GM21515 (cell line): ENCODE measurements around the gene ITGAX.
"Not testable (repeated sequence)": the region's sequence is repeated elsewhere in the genome, so short reads cannot be mapped to it uniquely, and the experiment has no call there.

ENCODE experiments used
- ATAC-seq: cut with Tn5 transposase; IDR thresholded peaks from one replicate; pipeline ENCODE4 v1.9.1; 2021; ENCODE audit not compliant: unreplicated experiment

The ITGAX gene

DNA sequence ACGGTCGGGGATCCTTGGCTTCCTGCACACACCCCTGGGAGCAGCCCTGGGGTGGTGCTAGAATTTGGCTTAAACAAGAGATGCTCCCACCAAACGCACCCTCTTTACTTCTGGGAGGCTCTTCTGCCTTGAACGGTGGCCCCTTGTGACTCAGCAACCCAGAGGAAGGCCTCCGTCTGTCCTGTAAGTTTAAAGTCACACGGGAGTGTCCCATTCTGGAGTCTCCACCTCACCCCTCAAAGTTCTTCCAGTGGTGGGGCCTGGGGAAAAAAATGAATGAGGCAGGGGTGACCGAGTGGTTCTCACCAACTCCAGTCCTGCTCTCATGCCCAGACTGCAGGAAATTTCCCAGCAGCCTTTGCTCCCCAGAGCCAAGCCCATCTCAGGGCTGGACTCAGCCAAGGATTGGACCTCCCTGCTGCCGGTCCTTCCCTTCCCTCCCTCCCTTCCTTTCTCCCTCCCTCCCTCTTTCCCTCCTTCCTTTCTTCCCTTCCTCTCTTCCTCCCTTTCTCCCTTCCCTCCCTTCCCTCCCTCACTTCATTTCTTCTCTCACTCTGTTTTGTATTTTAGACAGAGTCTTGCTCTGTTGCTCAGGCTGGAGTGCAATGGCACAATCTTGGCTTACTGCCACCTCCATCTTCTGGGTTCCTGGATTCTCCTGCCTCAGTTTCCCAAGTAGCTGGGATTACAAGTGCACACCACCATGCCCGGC is 49.5 kb downstream of the ITGAX start:
- ATAC-seq = no peak

DNA sequence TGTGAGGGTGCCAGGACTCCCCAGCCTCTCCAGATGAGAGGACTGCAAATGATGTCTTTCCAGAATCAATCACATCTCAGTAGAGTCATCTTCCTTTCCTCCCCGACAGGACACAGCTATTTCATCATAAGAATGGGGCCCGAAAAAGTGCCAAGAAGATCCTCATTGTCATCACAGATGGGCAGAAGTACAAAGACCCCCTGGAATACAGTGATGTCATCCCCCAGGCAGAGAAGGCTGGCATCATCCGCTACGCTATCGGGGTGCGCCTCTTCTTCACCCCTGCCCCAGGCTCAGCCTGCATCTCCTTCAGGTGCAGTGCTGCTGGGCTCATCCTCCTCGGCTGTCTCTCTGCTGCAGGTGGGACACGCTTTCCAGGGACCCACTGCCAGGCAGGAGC is 52.4 kb downstream of the ITGAX start:
- no peak for ATAC-seq

DNA sequence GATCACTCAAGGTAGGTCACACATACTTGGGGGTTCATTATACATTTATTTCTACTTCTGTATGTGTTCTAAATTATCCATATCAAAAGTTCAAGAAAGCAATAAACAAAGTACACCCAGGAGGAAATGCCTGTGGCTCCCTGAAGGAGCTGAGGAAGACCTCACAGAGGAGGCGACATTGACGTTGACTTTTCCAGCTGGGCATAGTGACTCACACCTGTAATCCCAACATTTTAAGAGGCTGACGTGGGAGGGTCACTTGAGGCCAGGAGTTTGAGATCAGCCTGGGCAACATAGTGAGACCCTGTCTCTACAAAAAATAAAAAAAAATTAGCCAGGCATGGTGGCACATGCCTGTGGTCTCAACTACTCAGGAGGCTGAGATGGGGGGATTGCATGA is 54.5 kb downstream of the ITGAX start:
- no peak for ATAC-seq

DNA sequence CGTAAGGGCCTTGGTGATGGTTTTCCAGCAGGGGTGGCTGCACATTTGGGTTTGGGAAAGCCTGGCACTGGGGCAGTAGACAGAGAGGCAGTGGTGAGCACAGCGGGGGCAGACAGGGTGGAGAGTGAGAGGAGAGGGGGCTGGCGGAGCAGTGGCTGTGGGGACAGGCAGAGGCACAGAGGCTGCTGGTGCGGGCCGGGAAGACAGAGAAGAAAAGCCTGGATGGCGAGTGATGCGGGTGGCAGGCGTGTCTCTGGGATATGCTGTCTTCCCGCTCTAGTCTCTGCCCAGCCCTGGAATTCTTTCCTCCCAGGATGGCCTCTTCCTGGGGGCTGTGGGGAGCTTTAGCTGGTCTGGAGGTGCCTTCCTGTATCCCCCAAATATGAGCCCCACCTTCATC is 55.1 kb downstream of the ITGAX start:
- ATAC-seq = no peak

DNA sequence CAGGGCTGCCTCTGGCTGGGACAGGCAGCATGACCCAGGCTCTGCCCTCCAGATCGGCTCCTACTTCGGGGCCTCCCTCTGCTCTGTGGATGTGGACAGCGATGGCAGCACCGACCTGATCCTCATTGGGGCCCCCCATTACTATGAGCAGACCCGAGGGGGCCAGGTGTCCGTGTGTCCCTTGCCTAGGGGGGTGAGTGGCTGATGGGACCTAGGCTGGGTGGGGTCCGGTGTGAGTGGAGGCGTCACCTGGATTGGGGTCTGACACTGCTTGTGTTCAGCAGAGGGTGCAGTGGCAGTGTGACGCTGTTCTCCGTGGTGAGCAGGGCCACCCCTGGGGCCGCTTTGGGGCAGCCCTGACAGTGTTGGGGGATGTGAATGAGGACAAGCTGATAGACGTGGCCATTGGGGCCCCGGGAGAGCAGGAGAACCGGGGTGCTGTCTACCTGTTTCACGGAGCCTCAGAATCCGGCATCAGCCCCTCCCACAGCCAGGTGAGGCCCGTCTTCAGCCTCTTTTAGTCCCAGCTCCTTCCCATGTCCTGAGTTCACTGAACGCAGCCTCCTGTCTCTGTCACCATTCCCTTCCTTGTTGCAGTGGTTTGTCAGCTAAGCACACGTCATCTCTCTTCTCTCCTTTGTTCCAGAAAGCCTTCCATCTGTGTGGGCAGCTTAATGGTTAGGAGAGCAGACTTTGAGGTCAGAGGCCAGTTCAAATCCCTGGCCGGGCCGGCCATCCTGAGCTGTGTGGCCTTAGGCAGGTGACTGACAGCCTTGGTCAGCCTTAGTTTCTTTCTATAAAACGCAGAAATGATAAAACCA is 56.3 kb downstream of the ITGAX start:
- no peak for ATAC-seq

DNA sequence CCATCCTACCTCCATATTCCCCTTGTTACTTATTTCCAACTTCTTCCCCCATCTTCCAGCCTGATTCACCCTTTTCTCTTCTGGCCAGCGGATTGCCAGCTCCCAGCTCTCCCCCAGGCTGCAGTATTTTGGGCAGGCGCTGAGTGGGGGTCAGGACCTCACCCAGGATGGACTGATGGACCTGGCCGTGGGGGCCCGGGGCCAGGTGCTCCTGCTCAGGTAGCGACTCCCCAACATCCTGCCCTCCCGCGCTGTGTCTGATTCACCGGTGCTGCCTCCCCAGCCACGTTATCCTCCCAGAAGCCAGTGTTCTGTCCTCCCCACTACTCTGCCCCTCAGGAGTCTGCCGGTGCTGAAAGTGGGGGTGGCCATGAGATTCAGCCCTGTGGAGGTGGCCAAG is 57.8 kb downstream of the ITGAX start:
- ATAC-seq = no peak

DNA sequence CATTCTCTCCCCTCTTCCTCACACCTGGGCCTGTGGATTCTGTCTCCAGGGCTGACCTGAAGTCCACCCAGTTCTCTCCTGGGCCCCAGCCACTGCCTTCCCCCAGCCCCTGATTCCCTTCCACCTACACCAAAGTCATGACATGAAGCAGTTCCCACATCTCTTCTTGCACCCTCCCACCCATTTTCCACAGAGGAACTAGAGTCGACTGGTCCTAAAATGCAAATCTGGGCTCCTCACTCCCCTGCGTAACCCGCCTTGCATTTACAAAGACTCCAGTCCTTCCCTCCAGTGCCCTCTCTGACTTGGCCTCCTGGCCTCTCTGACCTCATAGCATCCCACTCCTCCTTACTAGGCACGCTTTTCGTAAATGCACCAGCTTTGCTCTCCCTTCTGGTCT is 58.4 kb downstream of the ITGAX start:
- ATAC-seq = no peak

DNA sequence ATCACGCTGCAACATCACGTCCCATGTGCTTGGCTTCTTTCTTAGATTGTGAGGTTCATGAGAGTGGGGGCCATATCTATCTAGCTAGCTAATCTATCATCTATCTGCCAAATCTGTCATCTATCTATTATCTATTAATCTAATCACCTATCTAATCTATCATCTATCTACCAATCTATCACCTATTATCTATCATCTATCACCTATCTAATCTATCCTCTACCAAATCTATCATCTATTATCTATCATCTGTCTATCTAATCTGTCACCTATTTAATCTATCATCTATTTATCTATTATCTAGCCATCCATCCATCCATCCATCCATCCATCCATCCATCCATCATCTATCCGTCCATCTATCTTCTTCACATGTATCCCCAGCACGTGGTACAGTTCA is 59.0 kb downstream of the ITGAX start:
- ATAC-seq = no peak

DNA sequence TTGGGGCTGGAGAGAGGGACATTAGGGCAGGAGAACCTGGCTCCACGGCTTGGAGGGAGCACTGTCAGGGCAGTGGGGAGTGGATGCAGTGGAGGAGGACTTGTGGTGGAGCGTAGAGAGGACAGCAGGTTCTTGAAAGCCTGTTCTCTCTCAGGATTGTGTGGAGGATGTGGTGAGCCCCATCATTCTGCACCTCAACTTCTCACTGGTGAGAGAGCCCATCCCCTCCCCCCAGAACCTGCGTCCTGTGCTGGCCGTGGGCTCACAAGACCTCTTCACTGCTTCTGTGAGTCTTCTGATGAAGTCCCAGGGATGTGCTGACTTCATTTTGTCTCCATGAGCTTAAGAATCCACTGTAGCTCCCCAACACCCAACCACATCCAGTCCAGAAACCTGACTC is 59.7 kb downstream of the ITGAX start:
- no peak for ATAC-seq

DNA sequence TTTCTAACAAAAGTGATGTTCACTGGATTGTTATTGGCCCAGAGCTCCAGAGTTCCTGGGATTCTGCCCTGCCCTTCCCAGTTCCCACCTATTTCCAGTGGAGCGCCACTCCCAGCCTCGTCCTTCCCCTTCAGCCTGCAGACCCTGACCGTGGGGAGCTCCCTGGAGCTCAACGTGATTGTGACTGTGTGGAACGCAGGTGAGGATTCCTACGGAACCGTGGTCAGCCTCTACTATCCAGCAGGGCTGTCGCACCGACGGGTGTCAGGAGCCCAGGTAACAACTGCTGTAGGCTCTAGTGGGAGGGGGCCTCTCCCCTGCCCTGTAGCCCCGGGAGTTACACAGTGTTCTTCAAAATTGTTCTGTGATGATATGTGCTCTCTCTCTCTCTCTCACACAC is 61.4 kb downstream of the ITGAX start:
- no peak for ATAC-seq

DNA sequence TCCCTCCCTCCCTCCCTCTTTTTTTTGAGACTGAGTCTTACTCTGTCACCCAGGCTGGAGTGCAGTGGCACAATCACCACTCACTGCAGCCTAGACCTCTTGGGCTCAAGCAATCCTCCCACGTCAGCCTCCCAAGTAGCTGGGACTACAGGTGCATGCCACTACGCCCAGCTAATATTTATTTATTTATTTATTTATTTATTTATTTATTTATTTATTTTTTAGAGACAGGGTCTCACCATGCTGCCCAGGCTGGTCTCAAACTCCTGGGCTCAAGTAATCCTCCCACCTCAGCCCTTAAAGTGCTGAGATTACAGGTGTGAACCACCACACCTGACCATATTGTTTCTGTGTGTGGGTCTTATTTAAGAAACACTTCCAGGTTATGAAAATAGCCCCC is 62.1 kb downstream of the ITGAX start:
- not testable (repeated sequence) for ATAC-seq

DNA sequence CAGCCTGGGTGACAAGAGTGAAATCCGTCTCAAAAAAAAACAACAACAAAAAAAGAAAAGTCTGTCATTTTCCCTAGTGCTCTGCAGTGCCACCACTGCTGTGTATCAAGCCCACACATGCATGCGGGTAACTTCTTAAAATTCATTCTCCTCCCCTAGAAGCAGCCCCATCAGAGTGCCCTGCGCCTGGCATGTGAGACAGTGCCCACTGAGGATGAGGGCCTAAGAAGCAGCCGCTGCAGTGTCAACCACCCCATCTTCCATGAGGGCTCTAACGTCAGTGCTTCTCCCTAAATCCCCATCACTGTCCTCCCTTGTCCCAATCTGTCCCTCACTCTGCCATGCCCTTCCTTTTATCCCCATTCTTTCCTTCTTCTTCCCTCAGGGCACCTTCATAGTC is 62.9 kb downstream of the ITGAX start:
- ATAC-seq = no peak

DNA sequence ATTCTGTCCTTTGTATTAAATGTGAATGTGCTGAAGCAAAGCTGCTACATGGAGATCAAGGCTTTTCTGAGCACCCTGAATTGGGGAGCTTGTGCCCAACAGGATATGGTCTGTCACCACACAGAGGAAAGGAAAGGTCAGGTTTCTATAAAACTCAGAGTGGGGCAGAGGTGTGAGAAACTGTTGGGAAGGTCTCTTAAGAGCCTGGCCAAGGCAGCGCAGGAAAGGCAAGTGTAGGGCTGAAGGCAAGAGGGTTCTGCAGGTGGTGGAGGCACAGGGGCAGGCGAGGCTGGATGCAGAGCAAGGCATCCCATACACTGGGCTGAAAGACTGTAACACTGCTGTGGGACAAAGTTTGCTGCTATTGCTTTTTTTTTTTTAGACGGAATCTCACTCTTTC is 65.1 kb downstream of the ITGAX start:
- no peak for ATAC-seq

DNA sequence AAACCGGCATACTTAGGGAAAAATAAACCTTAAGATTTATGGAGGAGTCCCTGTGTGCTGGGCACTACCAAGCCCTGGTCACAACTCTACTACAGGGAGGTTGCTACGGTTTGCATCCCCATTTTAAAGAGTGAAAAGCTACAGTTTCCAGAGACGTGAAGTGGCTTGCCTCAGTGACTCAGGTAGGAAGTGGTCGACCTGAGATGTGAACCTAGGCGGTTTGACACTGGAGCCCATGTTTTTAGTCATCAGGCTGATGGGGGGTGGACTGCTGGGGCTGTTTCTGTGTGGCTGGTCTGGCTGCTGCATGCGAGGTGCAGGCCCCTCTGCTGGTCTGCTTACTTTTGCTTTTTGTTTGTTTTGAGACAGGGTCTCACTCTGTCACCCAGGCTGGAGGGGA is 66.6 kb downstream of the ITGAX start:
- no peak for ATAC-seq

DNA sequence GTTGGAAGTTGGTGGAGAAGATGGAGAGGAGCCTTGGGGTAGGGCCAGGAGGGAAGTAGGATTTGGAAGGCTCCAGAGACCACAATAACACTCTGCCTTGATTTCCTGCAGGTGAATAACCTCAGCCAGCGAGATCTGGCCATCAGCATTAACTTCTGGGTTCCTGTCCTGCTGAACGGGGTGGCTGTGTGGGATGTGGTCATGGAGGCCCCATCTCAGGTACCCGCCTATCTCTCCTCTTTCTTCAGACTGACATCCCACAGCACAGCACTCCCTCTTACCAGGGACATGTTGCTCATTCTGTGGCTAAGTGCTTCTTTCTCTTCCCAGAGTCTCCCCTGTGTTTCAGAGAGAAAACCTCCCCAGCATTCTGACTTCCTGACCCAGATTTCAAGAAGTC is 68.3 kb downstream of the ITGAX start:
- ATAC-seq = no peak

DNA sequence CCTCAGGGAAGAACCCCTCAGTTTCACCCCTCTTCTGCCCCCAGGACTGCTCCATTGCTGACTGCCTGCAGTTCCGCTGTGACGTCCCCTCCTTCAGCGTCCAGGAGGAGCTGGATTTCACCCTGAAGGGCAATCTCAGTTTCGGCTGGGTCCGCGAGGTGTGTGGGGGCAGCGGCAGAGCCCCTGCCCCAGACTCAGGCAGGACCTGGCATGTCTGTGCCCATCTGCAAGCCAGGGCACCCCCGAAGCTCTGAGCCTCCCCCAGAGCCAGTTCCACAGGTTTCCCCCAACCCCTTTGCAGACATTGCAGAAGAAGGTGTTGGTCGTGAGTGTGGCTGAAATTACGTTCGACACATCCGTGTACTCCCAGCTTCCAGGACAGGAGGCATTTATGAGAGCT is 68.8 kb downstream of the ITGAX start:
- no peak for ATAC-seq

DNA sequence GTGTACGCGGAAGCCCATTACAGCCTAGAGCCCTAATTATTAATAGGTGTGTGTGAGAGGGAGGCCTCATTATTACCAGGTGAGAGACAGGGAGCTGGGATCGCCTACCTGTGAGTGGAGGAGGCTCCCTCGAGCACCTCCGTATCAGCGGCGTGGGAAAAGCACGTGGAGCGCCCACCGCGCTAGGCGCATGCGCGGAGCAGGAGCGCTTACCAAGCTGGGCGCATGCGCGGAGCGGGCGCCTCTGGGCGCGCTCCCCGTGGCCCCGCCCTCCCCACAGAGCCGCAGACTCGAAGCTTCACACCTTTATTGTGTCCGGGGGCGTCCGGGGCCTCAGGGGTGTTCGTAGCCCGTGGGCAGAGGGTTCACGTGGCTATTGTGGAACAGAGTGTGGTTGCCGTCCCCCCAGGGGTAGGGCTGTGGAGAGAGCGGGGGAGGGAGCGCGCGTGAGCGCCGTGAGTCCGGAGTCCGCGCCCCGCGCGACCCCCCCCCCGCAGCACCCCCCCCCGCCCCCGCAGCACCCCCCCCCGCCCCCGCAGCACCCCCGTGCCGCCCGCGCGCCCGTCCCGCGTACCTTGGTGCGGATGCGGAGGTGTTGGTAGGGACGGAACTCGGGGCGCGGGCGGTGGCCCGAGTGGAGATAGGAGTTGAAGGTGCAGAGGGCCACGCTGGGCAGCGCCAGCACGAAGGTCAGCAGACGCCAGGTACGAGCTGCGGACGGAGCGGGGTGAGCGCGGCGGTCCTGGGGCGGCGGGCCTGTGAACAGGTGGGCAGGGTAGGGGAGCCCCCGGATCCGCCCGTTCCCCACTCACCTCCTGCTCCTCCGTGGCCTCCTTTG is 72.7 kb downstream of the ITGAX start:
- ATAC-seq = no peak

DNA sequence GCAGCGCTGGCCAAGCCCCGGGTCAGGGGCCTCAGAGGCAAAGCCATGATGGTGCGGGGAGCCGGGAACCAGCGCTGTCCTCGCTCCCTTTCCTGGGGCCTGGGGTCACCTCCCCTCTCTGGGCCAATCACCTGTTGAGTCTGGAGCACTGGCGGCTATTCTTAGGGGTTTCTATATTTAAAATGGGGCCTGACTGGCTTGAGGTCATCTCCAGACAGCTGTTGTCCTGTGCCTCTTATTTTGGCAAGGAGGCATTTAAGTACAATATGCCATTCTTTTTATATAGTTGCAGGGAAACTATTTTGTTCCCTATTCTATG is 73.3 kb downstream of the ITGAX start, which contains the start of gene COX6A2:
COX6A2 (minus strand) TSS at position 82 of the 319 bp plus-strand sequence; CDS start at position 47, 35 bp downstream.
- no peak for ATAC-seq

DNA sequence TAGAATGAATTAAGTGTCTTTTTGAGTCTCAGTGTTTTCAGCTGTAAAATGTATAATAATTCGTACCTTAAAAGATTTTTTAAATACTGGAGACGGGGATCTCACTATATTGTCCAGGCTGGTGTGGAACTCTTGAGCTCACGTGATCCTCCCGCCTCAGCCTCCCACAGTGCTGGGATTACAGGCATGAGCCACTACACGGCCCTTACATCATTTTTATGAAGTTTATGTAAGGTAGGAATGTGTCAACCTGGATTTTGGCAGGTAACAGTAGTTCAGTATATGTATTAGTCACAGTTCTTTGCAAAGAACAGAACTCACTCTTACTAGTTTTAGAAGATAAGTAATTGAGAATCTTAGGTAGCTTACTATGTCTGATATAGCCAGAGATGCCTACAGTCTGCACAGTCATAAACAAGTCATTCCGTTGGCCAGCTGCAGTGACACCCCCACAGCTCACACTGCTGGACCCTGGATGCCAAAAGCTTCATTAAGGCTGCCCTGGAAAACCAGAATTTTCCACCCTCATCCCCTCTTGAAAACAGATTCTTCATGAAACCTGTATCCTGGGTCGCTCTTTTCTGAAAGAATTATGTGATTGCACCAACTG is 73.8 kb downstream of the ITGAX start:
- ATAC-seq = no peak

DNA sequence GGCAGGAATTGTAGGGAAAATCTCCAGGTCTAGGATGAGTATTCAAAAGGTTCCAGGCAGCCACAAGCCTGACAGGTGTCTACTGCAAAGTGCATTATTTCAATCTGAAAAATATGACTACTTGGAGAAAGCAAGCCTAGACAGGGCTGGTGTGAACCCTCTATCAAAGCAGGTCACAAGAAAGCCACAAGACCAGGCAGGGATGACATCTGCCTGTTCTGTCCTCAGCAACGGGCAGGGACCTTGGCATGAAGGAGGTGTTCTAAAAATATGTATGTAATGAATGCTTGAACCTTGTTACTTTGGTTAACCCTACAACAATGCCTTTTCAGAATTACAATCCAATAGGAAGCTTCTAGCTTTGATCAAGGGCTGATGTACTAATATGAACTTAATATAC is 74.3 kb downstream of the ITGAX start:
- no peak for ATAC-seq

DNA sequence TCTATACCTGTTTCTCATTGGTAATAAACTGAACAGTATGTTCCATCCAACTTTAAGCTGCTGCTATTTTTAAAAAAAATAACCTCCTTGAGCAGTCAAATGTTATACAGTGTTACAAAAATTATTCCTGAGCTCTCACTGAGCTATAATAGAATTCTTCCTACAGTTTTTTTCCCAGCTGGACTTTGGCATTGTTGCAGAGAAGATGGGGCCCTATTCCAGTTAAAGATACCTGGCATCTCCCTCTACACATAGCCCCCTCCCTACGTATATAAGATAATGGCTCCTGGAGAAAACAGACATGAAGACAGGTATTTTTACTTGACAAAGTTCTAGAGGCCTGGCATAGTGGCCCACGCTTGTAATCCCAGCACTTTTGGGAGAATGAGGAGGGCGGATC is 74.8 kb downstream of the ITGAX start:
- ATAC-seq = no peak
